Spleen (tissue), 7 donors: ENCODE results near the gene RABGAP1.

Source experiments
- POLR2A ChIP-seq, 3 donors: fragments of 450-650 bp; IDR thresholded peaks; one replicate each; pipeline ENCODE4 v1.5.1; 2017; ENCODE audit warnings: antibody characterized with exemption in 3 of 3, mild to moderate bottlenecking in 1 of 3
- POLR2AphosphoS5 ChIP-seq, 3 donors: sonication (generic); formaldehyde crosslinking; IDR thresholded peaks; one replicate each; pipeline ENCODE4 v1.5.1; 2017; ENCODE audit warnings: antibody characterized with exemption in 3 of 3
- TF ChIP-seq, protein P1 (sequence below), 11 experiments: fragments of 200-600 bp in 7 of 11; fragments of 450-650 bp in 4 of 11; sonication (generic) in 4 of 11; IDR thresholded peaks in 8 of 11; conservative IDR thresholded peaks in 3 of 11; 1 replicate in 7 of 11; 2 replicates in 4 of 11; pipeline versions ENCODE4 v1.4.0 to v1.8.0; 2016 to 2021; ENCODE audit warnings: antibody characterized with exemption in 11 of 11, inconsistent platforms in 4 of 11, mild to moderate bottlenecking in 1 of 11
- donor health status: DM: no; HTN: no; CAD: no; lungs with moderate emphysema.
- donor health status: DM: no; HTN: no; CAD: no.
- donor health status: DM: no; HTN: no; CAD: no.

DNA sequence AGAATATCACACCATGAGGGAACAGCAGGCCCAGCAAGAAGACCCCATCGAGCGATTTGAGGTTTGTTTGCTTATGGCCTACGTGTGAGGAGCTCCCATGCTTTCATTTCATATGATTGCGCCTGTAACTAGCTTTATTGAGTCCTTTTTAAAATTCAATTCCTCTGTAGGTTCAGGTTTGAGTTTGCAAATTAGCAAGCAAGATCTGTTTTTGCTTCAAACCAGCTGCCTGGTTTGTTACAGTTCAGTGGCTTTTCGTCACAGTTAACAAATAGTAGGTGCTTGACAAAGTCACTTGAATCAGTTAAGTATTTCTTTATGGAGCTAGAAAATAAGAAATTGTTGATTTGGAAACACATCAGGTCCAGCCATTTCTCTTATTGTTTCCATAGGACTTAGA lies 149.0 kb downstream of the RABGAP1 start:
- TF ChIP-seq, protein P1, sequence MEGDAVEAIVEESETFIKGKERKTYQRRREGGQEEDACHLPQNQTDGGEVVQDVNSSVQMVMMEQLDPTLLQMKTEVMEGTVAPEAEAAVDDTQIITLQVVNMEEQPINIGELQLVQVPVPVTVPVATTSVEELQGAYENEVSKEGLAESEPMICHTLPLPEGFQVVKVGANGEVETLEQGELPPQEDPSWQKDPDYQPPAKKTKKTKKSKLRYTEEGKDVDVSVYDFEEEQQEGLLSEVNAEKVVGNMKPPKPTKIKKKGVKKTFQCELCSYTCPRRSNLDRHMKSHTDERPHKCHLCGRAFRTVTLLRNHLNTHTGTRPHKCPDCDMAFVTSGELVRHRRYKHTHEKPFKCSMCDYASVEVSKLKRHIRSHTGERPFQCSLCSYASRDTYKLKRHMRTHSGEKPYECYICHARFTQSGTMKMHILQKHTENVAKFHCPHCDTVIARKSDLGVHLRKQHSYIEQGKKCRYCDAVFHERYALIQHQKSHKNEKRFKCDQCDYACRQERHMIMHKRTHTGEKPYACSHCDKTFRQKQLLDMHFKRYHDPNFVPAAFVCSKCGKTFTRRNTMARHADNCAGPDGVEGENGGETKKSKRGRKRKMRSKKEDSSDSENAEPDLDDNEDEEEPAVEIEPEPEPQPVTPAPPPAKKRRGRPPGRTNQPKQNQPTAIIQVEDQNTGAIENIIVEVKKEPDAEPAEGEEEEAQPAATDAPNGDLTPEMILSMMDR (IDR thresholded peaks at IDR 0.05 in 8 of 11, conservative IDR thresholded peaks at IDR 0.05 in 3 of 11): no peak
- TF ChIP-seq POLR2A (IDR thresholded peaks at IDR 0.05): no peak
- TF ChIP-seq POLR2AphosphoS5 (IDR thresholded peaks at IDR 0.05): no peak
